Right atrium auricular region (tissue), 2 donors: Measurements from ENCODE around the gene PCDH9. TPM values are rescaled to one million over a fixed set of nuclear protein-coding genes. Genes with fewer than 3 reads are reported as not detected.

Experiments used
- DNase-seq: peaks from one replicate; pipeline ENCODE4 v3.0.0-alpha.2; 2019; ENCODE audit warnings: low spot score
- H3K27ac ChIP-seq, 2 donors: fragments of 200-600 bp; sonication (generic); 1 replicate in 1 of 2; 2 replicates in 1 of 2; pipeline ENCODE4 v1.5.1; 2016 to 2019
- H3K27me3 ChIP-seq, 2 donors: fragments of 200-600 bp; sonication (generic); one replicate each; pipeline versions ENCODE4 v1.5.1 to v1.6.0; 2017 to 2019
- H3K36me3 ChIP-seq: fragments of 200-600 bp; sonication (generic); one replicate; pipeline ENCODE4 v1.5.1; 2016
- H3K4me1 ChIP-seq, 2 donors: fragments of 200-600 bp; sonication (generic); one replicate each; pipeline versions ENCODE4 v1.5.1 to v1.6.0; 2017 to 2019
- H3K4me3 ChIP-seq, 2 donors: fragments of 200-600 bp; sonication (generic); 1 replicate in 1 of 2; 2 replicates in 1 of 2; pipeline ENCODE4 v1.5.1; 2017 to 2019; ENCODE audit warnings: mild to moderate bottlenecking in 1 of 2, moderate library complexity in 1 of 2
- H3K9me3 ChIP-seq, 2 donors: fragments of 200-600 bp; sonication (generic); one replicate each; pipeline ENCODE4 v1.5.1; 2019
- CTCF ChIP-seq, 2 donors: fragments of 200-600 bp; sonication (generic); IDR thresholded peaks; one replicate each; pipeline ENCODE4 v1.5.1; 2019; ENCODE audit warnings: antibody characterized with exemption in 2 of 2
- total RNA-seq, 2 donors: library from RNA; depleted of rRNA; stranded (reverse); fragments of >200 nt; gene quantifications; one replicate each; pipeline ENCODE4 v1.1.0, GENCODE V29; 2016

The PCDH9 gene
- total RNA-seq, 2 donors from 2014 or later = 19.4 to 28.7 TPM

- Histone ChIP-seq H3K36me3 (no peaks in the 10 kb centered on the region), H3K4me3 (no peak overlapping the region), H3K27ac (no peak overlapping the region), H3K9me3 (no peaks in the 10 kb centered on the region), H3K4me1 (no peaks in the 10 kb centered on the region), H3K27me3 (no peaks in the 10 kb centered on the region)
- no peak for TF ChIP-seq CTCF (IDR thresholded peaks at IDR 0.05)
- DNase-seq = no peak
These were observed 726.2 kb downstream of the PCDH9 start for GRCh38 chr13:66503890-66504289.

DNA sequence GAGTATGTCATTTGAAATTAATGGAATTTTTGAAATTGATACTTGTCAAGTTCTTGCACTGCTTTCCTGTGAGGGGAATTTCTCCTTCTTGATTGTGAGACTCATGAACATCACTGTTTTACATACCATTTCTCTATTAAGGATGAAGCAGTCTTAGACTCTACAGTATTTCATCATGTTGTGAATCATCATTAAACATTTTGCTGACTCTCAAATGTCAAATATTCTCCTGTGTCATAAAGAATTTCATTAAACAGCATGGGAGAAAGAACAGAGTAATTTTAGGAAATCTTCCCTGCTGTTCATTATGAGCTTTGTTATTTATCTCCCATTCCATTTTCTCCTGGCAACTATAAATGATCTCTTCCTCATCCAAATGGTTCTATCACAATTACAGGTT, 729.0 kb downstream of the PCDH9 start:
- no peaks in the 10 kb centered on the region for H3K36me3 ChIP-seq
- no peak overlapping the region for H3K27ac ChIP-seq
- no peaks in the 10 kb centered on the region for H3K9me3 ChIP-seq
- TF ChIP-seq CTCF (IDR thresholded peaks at IDR 0.05) = no peak
- H3K4me1 ChIP-seq = no peaks in the 10 kb centered on the region
- no peak for DNase-seq
- no peaks in the 10 kb centered on the region for H3K27me3 ChIP-seq
- H3K4me3 ChIP-seq = no peak overlapping the region

- H3K9me3 ChIP-seq = no peaks in the 10 kb centered on the region
- peak in 1 of 2 donors; percentile 34 for TF ChIP-seq CTCF (IDR thresholded peaks at IDR 0.05)
- H3K27ac ChIP-seq = no peak overlapping the region
- H3K36me3 ChIP-seq = no peaks in the 10 kb centered on the region
- no peak overlapping the region for H3K4me3 ChIP-seq
- no peak for DNase-seq
- H3K4me1 ChIP-seq = no peaks in the 10 kb centered on the region
- no peaks in the 10 kb centered on the region for H3K27me3 ChIP-seq
These were observed 737.7 kb downstream of the PCDH9 start for GRCh38 chr13:66492479-66492878.

- no peak for DNase-seq
- no peaks in the 10 kb centered on the region for H3K36me3 ChIP-seq
- TF ChIP-seq CTCF (IDR thresholded peaks at IDR 0.05) = no peak
- H3K27me3 ChIP-seq = no peaks in the 10 kb centered on the region
- no peaks in the 10 kb centered on the region for H3K4me1 ChIP-seq
- no peak overlapping the region for H3K27ac ChIP-seq
- no peak overlapping the region for H3K4me3 ChIP-seq
- no peaks in the 10 kb centered on the region for H3K9me3 ChIP-seq
These were observed 738.9 kb downstream of the PCDH9 start for GRCh38 chr13:66491251-66491650.

DNA sequence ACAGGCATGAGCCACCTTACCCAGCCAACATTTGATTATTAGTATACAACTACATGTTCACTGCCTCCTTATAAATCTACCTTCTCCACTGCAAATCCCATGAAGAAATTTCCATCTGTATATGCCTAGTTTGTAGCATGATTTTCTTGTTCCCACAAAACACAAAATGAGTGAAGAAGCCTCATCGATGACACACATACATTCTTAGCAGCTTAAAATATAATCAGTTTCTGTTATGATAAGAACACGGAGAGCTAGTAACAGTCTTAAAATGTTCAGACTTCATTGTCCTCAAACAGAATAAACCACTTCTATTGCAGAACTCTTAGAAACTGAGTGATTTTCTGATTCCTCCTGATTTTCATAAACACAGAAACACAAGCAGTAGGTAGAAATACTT, 740.5 kb downstream of the PCDH9 start:
- Histone ChIP-seq H3K4me3 (no peak overlapping the region), H3K9me3 (no peaks in the 10 kb centered on the region), H3K4me1 (no peaks in the 10 kb centered on the region), H3K36me3 (no peaks in the 10 kb centered on the region), H3K27ac (no peak overlapping the region), H3K27me3 (no peaks in the 10 kb centered on the region)
- no peak for DNase-seq
- no peak for TF ChIP-seq CTCF (IDR thresholded peaks at IDR 0.05)

DNA sequence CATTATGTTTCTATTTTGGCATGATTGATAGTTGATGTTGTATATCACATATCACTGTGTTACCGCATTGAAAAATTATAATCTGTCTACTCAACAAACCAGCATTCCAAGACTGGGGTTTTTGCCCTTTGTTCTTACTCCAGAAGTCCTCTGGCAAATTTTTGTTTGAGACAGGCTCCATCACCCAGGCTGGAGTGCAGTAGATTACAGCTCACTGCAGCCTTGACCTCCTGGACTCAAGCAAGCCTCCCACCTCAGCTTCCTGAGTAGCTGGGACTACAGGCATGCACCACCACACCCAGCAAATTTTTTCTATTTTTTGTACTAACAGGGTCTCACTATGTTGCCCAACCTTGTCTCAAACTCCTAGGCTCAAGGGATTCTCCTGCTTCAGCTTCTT, 741.0 kb downstream of the PCDH9 start:
- Histone ChIP-seq H3K36me3 (no peaks in the 10 kb centered on the region), H3K27me3 (no peaks in the 10 kb centered on the region), H3K4me3 (no peak overlapping the region), H3K4me1 (no peaks in the 10 kb centered on the region), H3K9me3 (no peaks in the 10 kb centered on the region), H3K27ac (no peak overlapping the region)
- no peak for DNase-seq
- no peak for TF ChIP-seq CTCF (IDR thresholded peaks at IDR 0.05)
